ENCODE data around the gene ATP2B3. TPM values are rescaled to one million over a fixed set of nuclear protein-coding genes. Genes with fewer than 3 reads are reported as not detected.

Gene ATP2B3
- total RNA-seq, 1 experiment from 2014 or later = 0.35 TPM

GRCh38 chrX:153600921-153601320 lies 83.5 kb downstream of the ATP2B3 start:
- no CpG with 5 or more reads among the region's 7 CpGs for WGBS (ENCODE audit: extremely low coverage, insufficient read length, low lambda C conversion rate)
- Histone ChIP-seq H3T11ph (ENCODE audit: low read length) (no peak overlapping the region), H2AFZ (ENCODE audit: low read length) (no peak overlapping the region), H3K23me2 (ENCODE audit: insufficient read length, low read depth, low read length, poor library complexity, severe bottlenecking) (peaks cover 14% of the 10 kb centered on the region), H3K79me1 (ENCODE audit: insufficient read depth, low read depth, low read length, poor library complexity, severe bottlenecking) (no peaks in the 10 kb centered on the region), H3K27me3 (ENCODE audit: insufficient read depth, low read length) (no peaks in the 10 kb centered on the region), H2BK15ac (ENCODE audit: low read depth, low read length) (no peak overlapping the region), H3K79me2 (ENCODE audit: insufficient read depth, low read length) (no peaks in the 10 kb centered on the region), H3K27ac (ENCODE audit: insufficient read length, low read depth, low read length) (no peak overlapping the region), H4K91ac (ENCODE audit: insufficient read length, low read depth, low read length) (no peak overlapping the region), H3K4me1 (ENCODE audit: insufficient read depth, low read length) (no peaks in the 10 kb centered on the region), H3K23ac (ENCODE audit: insufficient read length, low read depth, low read length) (no peak overlapping the region), H3K9me3 (ENCODE audit: control insufficient read depth, low read depth, low read length) (peaks cover 39% of the 10 kb centered on the region), H3K9ac (ENCODE audit: extremely low read depth, insufficient read length, low read length) (no peak overlapping the region), H4K8ac (replicated peaks; ENCODE audit: insufficient read length, low read depth, low read length) (no peak overlapping the region), H2BK12ac (ENCODE audit: insufficient read length, low read depth, low read length) (no peak overlapping the region), H3K14ac (ENCODE audit: insufficient read depth, low read length) (no peak overlapping the region; the same call in 1 of the 2 replicates), H2AK5ac (ENCODE audit: insufficient read length, low read length) (no peak overlapping the region), H3K18ac (ENCODE audit: insufficient read length, low read depth, low read length) (no peak overlapping the region), H3K4ac (ENCODE audit: low read depth, low read length) (no peak overlapping the region), H2BK20ac (ENCODE audit: low read depth, low read length, poor library complexity, severe bottlenecking) (no peak overlapping the region), H3K4me2 (ENCODE audit: insufficient read depth, insufficient read length, low read length) (no peak overlapping the region), H4K20me1 (ENCODE audit: control insufficient read depth, insufficient read depth, insufficient read length) (peaks cover 2% of the 10 kb centered on the region), H2BK5ac (ENCODE audit: insufficient read length, low read length) (no peak overlapping the region), H3K56ac (ENCODE audit: insufficient read length, low read depth, low read length) (no peak overlapping the region), H2BK120ac (ENCODE audit: low read depth, low read length, poor library complexity, severe bottlenecking) (no peak overlapping the region), H4K5ac (ENCODE audit: insufficient read length, low read depth, low read length) (no peak overlapping the region)
- Mint-ChIP-seq H3K27ac (no peak overlapping the region), H3K27me3 (ENCODE audit: low read depth) (peaks cover 35% of the 10 kb centered on the region), H3K4me1 (peaks cover 8 to 10% of the 10 kb centered on the region in 2 experiments), H3K4me3 (peak overlapping the region in 1 of 2 experiments; percentile 32; a peak in 1 of 5 replicates), H3K36me3 (ENCODE audit: insufficient read depth in 1 of 3, low read depth in 3 of 3) (peaks cover 5 to 10% (median 9%) of the 10 kb centered on the region in 3 experiments), H3K9me3 (peaks cover 76 to 79% of the 10 kb centered on the region in 2 experiments)
- TF ChIP-seq, protein P1, sequence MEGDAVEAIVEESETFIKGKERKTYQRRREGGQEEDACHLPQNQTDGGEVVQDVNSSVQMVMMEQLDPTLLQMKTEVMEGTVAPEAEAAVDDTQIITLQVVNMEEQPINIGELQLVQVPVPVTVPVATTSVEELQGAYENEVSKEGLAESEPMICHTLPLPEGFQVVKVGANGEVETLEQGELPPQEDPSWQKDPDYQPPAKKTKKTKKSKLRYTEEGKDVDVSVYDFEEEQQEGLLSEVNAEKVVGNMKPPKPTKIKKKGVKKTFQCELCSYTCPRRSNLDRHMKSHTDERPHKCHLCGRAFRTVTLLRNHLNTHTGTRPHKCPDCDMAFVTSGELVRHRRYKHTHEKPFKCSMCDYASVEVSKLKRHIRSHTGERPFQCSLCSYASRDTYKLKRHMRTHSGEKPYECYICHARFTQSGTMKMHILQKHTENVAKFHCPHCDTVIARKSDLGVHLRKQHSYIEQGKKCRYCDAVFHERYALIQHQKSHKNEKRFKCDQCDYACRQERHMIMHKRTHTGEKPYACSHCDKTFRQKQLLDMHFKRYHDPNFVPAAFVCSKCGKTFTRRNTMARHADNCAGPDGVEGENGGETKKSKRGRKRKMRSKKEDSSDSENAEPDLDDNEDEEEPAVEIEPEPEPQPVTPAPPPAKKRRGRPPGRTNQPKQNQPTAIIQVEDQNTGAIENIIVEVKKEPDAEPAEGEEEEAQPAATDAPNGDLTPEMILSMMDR (conservative IDR thresholded peaks at IDR 0.05) = no peak
- no peak for DNase-seq

All from H9 (cell line).